GM19372 (cell line): ENCODE measurements around the gene ODAD4.

ENCODE experiments used
- ATAC-seq: cut with Tn5 transposase; IDR thresholded peaks from one replicate; pipeline ENCODE4 v1.9.1; 2021; ENCODE audit warnings: mild to moderate bottlenecking, low read depth, moderate library complexity; ENCODE audit not compliant: unreplicated experiment

ODAD4 gene

GRCh38 chr17:41967921-41968578, 37.6 kb downstream of the ODAD4 start:
- ATAC-seq, result no peak

- no peak for ATAC-seq
Observed at GRCh38 chr17:41968676-41969075, 38.3 kb downstream of the ODAD4 start.

GRCh38 chr17:41970901-41971331, 40.5 kb downstream of the ODAD4 start:
- no peak for ATAC-seq

- no peak for ATAC-seq
Observed at GRCh38 chr17:41971721-41972523, 41.5 kb downstream of the ODAD4 start.

GRCh38 chr17:41972571-41973407, 42.4 kb downstream of the ODAD4 start:
- ATAC-seq, result no peak

- ATAC-seq, result no peak
Observed at GRCh38 chr17:41973408-41973811, 43.0 kb downstream of the ODAD4 start.

- no peak for ATAC-seq
Observed at GRCh38 chr17:41974031-41974430, 43.6 kb downstream of the ODAD4 start.

- no peak for ATAC-seq
Observed at GRCh38 chr17:41974658-41975057, 44.2 kb downstream of the ODAD4 start.

- ATAC-seq, result no peak
Observed at GRCh38 chr17:41975099-41976083, 45.0 kb downstream of the ODAD4 start.

- no peak for ATAC-seq
Observed at GRCh38 chr17:41976142-41976768, 45.8 kb downstream of the ODAD4 start.

GRCh38 chr17:41977991-41978390, 47.6 kb downstream of the ODAD4 start:
- ATAC-seq, result no peak

- no peak for ATAC-seq
Observed at GRCh38 chr17:41982026-41982760, 51.8 kb downstream of the ODAD4 start.

- ATAC-seq, result no peak
Observed at GRCh38 chr17:41984454-41984853, 54.0 kb downstream of the ODAD4 start.

- no peak for ATAC-seq
Observed at GRCh38 chr17:41985919-41986318, 55.5 kb downstream of the ODAD4 start.

GRCh38 chr17:41986634-41987033, 56.2 kb downstream of the ODAD4 start:
- no peak for ATAC-seq

GRCh38 chr17:41987642-41988041, 57.2 kb downstream of the ODAD4 start:
- ATAC-seq, result no peak

GRCh38 chr17:41988418-41988817, 58.0 kb downstream of the ODAD4 start:
- no peak for ATAC-seq

GRCh38 chr17:41989702-41990419, 59.4 kb downstream of the ODAD4 start:
- no peak for ATAC-seq
